Transverse colon (tissue), 4 donors: Measurements from ENCODE around the gene UBC. TPM values are rescaled to one million over a fixed set of nuclear protein-coding genes. Genes with fewer than 3 reads are reported as not detected.
"Not testable (repeated sequence)": the region's sequence is repeated elsewhere in the genome, so short reads cannot be mapped to it uniquely, and the experiment has no call there.

Experiments
- DNase-seq: peaks from one replicate; pipeline ENCODE4 v3.0.0-alpha.2; 2019
- H3K27ac ChIP-seq, 4 donors: fragments of 200-600 bp; sonication (generic); 2 replicates each; pipeline ENCODE4 v1.5.1; 2016 to 2018; ENCODE audit warnings: inconsistent platforms in 4 of 4
- H3K27me3 ChIP-seq: fragments of 200-600 bp; sonication (generic); 2 replicates; pipeline ENCODE4 v1.5.1; 2017; ENCODE audit warnings: inconsistent platforms
- H3K36me3 ChIP-seq, 4 donors: fragments of 200-600 bp; sonication (generic); 2 replicates each; pipeline ENCODE4 v1.5.1; 2017 to 2019; ENCODE audit warnings: inconsistent platforms in 4 of 4
- H3K4me1 ChIP-seq, 4 donors: fragments of 200-600 bp; sonication (generic); 2 replicates each; pipeline ENCODE4 v1.5.1; 2017 to 2020; ENCODE audit warnings: inconsistent platforms in 4 of 4
- H3K4me3 ChIP-seq, 4 donors: fragments of 200-600 bp; sonication (generic); 1 replicate in 1 of 4; 2 replicates in 3 of 4; pipeline versions ENCODE4 v1.5.1 to v1.6.1; 2017 to 2019; ENCODE audit warnings: inconsistent platforms in 4 of 4
- H3K9me3 ChIP-seq, 2 donors: fragments of 200-600 bp; sonication (generic); 2 replicates each; pipeline ENCODE4 v1.5.1; 2017 to 2019; ENCODE audit warnings: inconsistent platforms in 2 of 2
- EP300 ChIP-seq: sonication (generic); formaldehyde crosslinking; IDR thresholded peaks from one replicate; pipeline ENCODE4 v1.6.1; 2017; ENCODE audit warnings: antibody characterized with exemption, low read depth
- POLR2A ChIP-seq: fragments of 450-650 bp; IDR thresholded peaks from one replicate; pipeline ENCODE4 v1.6.1; 2016; ENCODE audit warnings: antibody characterized with exemption, mild to moderate bottlenecking, moderate library complexity
- POLR2AphosphoS5 ChIP-seq, 3 donors: sonication (generic); formaldehyde crosslinking; IDR thresholded peaks; one replicate each; pipeline ENCODE4 v1.6.1; 2016; ENCODE audit warnings: antibody characterized with exemption in 3 of 3
- WGBS, 2 donors: methylation state at CpG; one replicate each; pipeline ENCODE4 v1.1.5; 2018; ENCODE audit warnings: low coverage in 1 of 2; 5-methylcytosine and 5-hydroxymethylcytosine counted together
- in situ Hi-C, 4 donors: fragments of 200-750 bp; cut with MboI; loops; one replicate each; pipeline versions ENCODE4 v1.15.0 to v1.15.1; 2017; ENCODE audit warnings: low sequenced_read_pairs in 3 of 4, low pct_ligation_motif_present in 1 of 4, low pct_unique_long_range_greater_than_20kb in 1 of 4
- intact Hi-C: fragments of 100-400 bp; cut with DNase I; formaldehyde crosslinking; loops from one replicate; pipeline ENCODE4 v1.15.1; 2023; ENCODE audit warnings: low total_unique reads
- total RNA-seq, 4 donors: library from RNA; depleted of rRNA; stranded (reverse); fragments of >200 nt; gene quantifications; one replicate each; pipeline ENCODE4 v1.1.0, GENCODE V29; 2016
- TF ChIP-seq, protein P1 (sequence below), 5 experiments: fragments of 200-600 bp in 3 of 5; fragments of 450-650 bp in 2 of 5; sonication (generic) in 3 of 5; IDR thresholded peaks; 1 replicate in 2 of 5; 2 replicates in 3 of 5; pipeline ENCODE4 v1.5.1; 2016 to 2017; ENCODE audit warnings: antibody characterized with exemption in 5 of 5, inconsistent platforms in 3 of 5, mild to moderate bottlenecking in 2 of 5, moderate library complexity in 1 of 5

Gene UBC
- total RNA-seq, 4 donors from 2014 or later = 1,242 to 1,580 (median 1,406) TPM

DNA sequence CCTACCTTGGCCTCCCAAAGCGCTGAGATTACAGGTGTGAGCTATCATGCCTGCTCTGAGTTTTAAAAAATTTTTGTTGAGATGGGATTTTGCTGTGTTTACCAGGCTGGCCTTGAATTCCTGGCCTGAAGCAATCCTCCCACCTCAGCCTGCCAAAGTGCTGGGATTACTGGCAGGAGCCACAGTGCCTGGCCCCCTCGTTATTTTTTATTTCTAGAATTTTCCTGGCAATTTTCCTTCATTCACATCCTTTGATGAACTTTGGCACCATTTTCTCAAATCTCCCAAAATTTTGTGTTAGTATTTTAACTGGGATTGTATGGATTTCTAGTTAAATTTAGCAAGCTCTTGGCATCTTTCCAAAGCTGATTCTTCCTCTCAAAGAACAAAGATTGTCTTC lies 26.2 kb downstream of the UBC start:
- Histone ChIP-seq H3K36me3 (no peaks in the 10 kb centered on the region), H3K4me3 (no peak overlapping the region), H3K9me3 (no peaks in the 10 kb centered on the region), H3K27ac (no peak overlapping the region), H3K27me3 (no peaks in the 10 kb centered on the region), H3K4me1 (peaks cover 0 to 18% (median 9%) of the 10 kb centered on the region in 4 donors)
- intact Hi-C loops = no loop called here
- 33 to 61% methylated on average over 1 to 2 of the region's 2 CpGs for WGBS, 2 donors
- TF ChIP-seq POLR2AphosphoS5 (IDR thresholded peaks at IDR 0.05) (no peak), EP300 (no peak), POLR2A (no peak)
- TF ChIP-seq, protein P1, sequence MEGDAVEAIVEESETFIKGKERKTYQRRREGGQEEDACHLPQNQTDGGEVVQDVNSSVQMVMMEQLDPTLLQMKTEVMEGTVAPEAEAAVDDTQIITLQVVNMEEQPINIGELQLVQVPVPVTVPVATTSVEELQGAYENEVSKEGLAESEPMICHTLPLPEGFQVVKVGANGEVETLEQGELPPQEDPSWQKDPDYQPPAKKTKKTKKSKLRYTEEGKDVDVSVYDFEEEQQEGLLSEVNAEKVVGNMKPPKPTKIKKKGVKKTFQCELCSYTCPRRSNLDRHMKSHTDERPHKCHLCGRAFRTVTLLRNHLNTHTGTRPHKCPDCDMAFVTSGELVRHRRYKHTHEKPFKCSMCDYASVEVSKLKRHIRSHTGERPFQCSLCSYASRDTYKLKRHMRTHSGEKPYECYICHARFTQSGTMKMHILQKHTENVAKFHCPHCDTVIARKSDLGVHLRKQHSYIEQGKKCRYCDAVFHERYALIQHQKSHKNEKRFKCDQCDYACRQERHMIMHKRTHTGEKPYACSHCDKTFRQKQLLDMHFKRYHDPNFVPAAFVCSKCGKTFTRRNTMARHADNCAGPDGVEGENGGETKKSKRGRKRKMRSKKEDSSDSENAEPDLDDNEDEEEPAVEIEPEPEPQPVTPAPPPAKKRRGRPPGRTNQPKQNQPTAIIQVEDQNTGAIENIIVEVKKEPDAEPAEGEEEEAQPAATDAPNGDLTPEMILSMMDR (IDR thresholded peaks at IDR 0.05) = no peak
- no peak for DNase-seq
- in situ Hi-C loops = no loop called here

DNA sequence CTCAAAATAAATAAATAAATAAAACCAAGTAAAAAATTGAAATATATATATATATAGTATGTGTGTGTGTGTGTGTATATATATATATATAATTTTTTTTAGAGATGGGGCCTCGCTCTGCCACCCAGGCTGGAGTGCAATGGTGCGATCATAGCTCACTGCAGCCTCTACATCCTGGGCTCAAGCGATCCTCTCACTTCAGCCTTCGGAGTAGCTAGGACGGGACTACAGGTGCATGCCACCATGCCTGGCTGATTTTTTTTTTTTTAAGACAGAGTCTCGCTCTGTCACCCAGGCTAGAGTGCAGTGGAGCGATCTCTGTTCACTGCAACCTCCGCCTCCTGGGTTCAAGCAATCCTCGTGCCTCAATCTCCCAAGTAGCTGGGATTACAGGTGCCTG lies 26.7 kb downstream of the UBC start:
- DNase-seq, intact Hi-C loops, in situ Hi-C loops, H3K27me3 ChIP-seq, H3K4me3 ChIP-seq, H3K36me3 ChIP-seq, H3K9me3 ChIP-seq, H3K27ac ChIP-seq: not testable (repeated sequence)
- WGBS, 2 donors = 91 to 100% methylated on average over 5 to 9 of the region's 9 CpGs
- H3K4me1 ChIP-seq = peaks cover 0 to 18% (median 9%) of the 10 kb centered on the region in 4 donors

DNA sequence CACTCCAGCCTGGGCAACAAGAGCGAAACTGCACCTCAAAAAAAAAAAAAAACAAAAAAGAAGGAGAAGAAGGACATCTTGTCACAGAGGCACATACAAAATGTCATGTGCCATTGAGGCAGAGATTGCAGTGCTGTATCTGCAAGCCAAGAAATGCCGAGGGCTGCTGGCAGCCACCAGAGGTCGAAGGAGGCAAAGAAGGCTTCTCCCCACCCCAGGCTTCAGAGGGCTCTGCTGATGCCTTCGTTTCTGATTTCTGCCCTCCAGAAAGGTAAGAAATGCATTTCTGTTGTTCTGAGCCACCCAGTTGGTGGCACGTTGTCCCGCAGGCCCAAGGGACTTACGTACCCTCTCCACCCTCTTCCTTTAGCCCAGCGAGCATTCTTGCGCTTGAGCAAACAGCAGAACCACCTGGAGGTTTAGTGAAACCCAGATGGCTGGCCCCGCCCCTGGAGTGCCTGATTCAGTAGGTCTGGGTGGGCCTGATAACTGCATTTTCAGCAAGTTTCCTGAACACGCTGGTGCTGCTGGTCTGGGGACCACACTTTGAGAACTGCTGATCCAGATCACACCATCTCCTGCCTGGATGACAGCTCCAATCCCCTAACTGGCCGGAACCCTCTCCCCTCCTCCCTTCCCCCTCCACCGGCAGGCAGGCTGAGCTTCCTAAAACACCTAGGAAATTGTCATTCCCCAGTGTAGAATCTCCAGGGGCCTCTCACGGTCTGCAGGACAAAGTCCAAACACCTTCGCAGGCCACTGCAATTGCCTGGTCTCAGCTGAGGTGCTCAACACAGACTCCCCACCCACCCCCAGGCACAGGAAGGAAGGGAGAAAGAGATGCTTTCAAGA lies 29.6 kb downstream of the UBC start:
- H3K36me3 ChIP-seq = no peaks in the 10 kb centered on the region
- WGBS, 2 donors = 39 to 41% methylated on average over 5 to 15 of the region's 15 CpGs
- in situ Hi-C loops = no loop called here
- no peak overlapping the region for H3K4me3 ChIP-seq
- H3K27me3 ChIP-seq = no peaks in the 10 kb centered on the region
- intact Hi-C loops = no loop called here
- peaks cover 0 to 18% (median 9%) of the 10 kb centered on the region in 4 donors for H3K4me1 ChIP-seq
- TF ChIP-seq POLR2A = no peak
- TF ChIP-seq EP300 = no peak
- TF ChIP-seq, protein P1 (IDR thresholded peaks at IDR 0.05) = no peak
- peak in 1 of 3 donors; percentile 5 for TF ChIP-seq POLR2AphosphoS5 (IDR thresholded peaks at IDR 0.05)
- DNase-seq = peak; percentile 81
- H3K27ac ChIP-seq = peak overlapping the region; percentile 9 to 66 (median 30)
- no peaks in the 10 kb centered on the region for H3K9me3 ChIP-seq

DNA sequence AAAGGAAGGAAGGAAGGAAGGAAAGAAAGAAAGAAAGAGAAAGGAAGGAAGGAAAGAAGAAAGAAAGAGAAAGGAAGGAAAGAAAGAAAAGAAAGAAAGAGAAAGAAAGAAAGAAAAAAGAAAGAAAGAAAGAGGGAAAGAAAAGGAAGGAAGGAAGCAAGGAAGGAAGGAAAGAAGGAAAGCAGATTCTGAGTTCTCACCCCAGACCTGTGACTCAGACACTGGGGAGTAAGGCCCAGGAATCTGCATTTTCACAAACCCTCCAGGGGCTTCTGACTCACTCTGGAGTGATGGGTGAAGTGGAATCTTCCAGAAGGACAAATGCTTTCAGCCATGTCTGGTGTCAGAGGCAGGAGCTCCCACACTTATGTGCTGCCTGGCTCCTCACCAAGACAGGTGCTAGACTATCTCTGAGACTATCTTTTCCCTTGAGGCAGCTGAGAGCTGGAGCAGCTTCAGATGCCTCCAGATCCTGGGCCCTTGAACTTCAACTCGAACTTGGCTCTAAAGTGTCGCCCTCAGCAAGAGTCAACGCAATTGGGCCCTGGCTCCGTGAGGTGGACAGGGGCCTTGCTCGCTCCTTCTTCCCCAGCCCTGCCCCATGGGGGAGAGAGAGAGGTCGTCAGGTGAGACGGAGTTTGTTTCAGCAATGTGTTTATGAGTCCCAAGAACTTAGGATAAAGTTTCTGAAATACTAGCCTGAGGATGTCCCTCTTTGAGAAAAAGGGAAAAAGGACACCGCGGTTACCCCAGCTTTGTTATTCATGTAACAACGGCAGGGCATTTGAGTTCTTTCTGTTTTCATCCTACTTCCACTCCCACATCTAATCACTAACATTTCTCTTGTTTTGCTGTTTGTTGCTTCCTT lies 31.0 kb downstream of the UBC start:
- in situ Hi-C loops (no loop called here), intact Hi-C loops (no loop called here)
- Histone ChIP-seq H3K4me3 (no peak overlapping the region), H3K9me3 (no peaks in the 10 kb centered on the region), H3K27ac (no peak overlapping the region), H3K4me1 (peaks cover 0 to 19% (median 10%) of the 10 kb centered on the region in 4 donors), H3K27me3 (no peaks in the 10 kb centered on the region), H3K36me3 (no peaks in the 10 kb centered on the region)
- TF ChIP-seq POLR2A (no peak), EP300 (no peak), POLR2AphosphoS5 (IDR thresholded peaks at IDR 0.05) (no peak)
- TF ChIP-seq, protein P1 (IDR thresholded peaks at IDR 0.05) = no peak
- no peak for DNase-seq
- 84 to 94% methylated on average over 3 to 10 of the region's 10 CpGs for WGBS, 2 donors
